ENCODE results near the gene CDH6. TPM values are rescaled to one million over a fixed set of nuclear protein-coding genes. Genes with fewer than 3 reads are reported as not detected.

Gene CDH6
- total RNA-seq, 1 experiment from 2014 or later: not detected

GRCh38 chr5:31372124-31372523, 178.6 kb downstream of the CDH6 start:
- no peak for DNase-seq (ENCODE audit: low read depth)

DNA sequence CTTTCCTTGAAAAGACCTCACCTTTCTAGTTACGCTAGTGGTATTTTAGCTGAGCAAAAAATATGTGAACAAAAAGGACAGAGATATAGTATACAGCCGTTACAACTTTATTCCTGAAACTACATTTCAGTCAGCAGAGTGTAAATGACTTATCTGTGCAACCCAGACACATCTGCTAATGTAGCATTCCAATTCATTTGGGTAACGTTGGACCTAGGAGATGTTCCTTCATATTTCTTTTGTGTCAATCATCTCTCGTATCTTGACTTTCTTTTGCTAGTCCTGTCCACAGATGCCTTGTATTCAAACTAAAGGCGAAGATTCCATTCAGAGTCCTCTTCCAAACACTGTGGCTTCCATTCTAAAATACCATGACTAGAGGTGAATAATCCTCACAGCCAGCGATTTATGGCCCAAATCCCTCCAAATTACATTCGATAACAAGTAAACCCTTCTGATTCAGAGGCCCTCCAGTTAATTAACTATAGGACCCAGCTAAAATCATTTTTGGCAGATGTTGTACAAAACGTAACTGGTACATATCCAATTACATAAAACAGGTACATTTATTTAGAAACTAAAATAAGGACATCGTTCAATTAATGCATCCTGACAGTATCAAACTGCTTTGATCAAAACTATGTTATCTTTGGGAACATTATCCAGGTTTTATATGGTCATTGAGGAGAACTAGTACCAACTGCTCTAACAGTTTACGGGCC, 182.7 kb downstream of the CDH6 start:
- DNase-seq (ENCODE audit: low read depth): no peak

DNA sequence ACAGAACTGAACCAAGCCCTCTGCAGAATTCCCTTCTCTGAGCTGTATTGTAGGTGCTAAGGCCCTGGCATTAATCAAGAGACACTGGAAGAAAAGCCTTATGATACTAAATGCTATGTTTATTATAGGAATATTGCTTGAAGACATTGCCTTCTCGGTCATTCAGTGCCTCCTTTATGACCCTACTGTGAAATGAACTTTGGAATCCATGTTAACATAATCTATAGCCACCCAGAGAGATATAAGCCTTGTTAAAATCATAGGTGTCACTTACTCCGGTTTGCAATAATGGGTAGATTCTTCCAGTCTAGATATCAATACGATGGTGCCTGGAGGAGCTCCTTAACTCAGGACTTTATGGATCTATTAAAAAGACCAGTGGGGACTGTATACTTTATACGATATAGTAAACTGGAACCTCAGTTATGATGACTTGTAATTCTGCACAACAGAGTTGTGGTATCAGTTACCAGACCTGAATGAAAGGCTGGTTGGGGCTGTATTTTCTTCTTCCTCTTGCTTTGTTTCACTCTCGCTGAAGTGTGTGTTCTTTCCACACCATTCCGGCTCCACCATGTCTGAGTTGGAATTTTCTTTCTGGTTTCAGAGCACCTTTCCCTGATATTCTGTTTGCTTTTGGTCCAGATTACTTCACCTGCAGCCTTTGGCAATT, 183.9 kb downstream of the CDH6 start:
- no peak for DNase-seq (ENCODE audit: low read depth)

DNA sequence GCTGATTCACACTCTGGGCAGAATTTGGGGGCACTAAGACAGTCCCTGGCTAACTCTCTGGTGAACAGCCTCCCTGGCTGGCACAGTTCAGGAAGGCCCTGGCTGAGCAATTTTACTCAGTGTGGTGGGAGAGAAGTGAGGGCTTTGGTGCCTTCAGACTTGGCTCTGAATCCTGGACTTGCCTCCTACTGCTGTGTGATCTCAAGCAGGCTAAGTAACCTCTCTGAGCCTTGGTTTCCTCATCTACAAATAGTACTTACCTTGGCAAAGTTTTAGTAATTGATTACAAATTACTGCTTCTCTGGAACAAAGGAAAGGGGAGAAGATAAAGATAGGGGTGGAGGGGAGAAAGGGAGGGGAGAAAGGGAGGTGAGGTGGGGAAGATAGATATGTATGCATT, 184.7 kb downstream of the CDH6 start:
- DNase-seq (ENCODE audit: low read depth): no peak

Measured in HT1080 (cell line).